Fibroblast of mammary gland (primary cell): ENCODE data around the gene AGL.
A peak's percentile ranks its signal among the peaks of the same experiment; 100 is the strongest.

ENCODE experiments used
- DNase-seq: peaks from one replicate; pipeline ENCODE4 v3.0.0-alpha.2; 2010; ENCODE audit warnings: low read depth
- H3K4me3 ChIP-seq: 2 replicates; pipeline ENCODE4 v1.5.1; 2011; ENCODE audit warnings: low read depth, mild to moderate bottlenecking, low read length, moderate library complexity; ENCODE audit not compliant: control insufficient read depth
- CTCF ChIP-seq: conservative IDR thresholded peaks from 2 replicates; pipeline ENCODE4 v1.5.1; 2011; ENCODE audit warnings: low read depth, low read length, inconsistent platforms; ENCODE audit not compliant: control insufficient read depth, insufficient read depth

AGL gene

GRCh38 chr1:99849744-99850458, at the start of gene AGL:
Gene AGL, plus strand, starts transcription at chr1:99850361. Its CDS starts 682 bp downstream, at chr1:99851043.
- H3K4me3 ChIP-seq, result peak within 1 kb of the TSS; percentile 90
- TF ChIP-seq CTCF, result no peak
- DNase-seq, result peak; percentile 64

- no peak for TF ChIP-seq CTCF
- no peak for DNase-seq
- no peak overlapping the region for H3K4me3 ChIP-seq
Measured at GRCh38 chr1:99801584-99801983, 48.6 kb upstream of the AGL start.

- DNase-seq, result no peak
- no peak overlapping the region for H3K4me3 ChIP-seq
- no peak for TF ChIP-seq CTCF
Measured at GRCh38 chr1:99806882-99807281, 43.3 kb upstream of the AGL start.

GRCh38 chr1:99808391-99809115, 41.6 kb upstream of the AGL start:
- peak; percentile 93 for DNase-seq
- no peak overlapping the region for H3K4me3 ChIP-seq
- TF ChIP-seq CTCF, result peak; percentile 48

GRCh38 chr1:99811075-99811474, 39.1 kb upstream of the AGL start:
- no peak for DNase-seq
- H3K4me3 ChIP-seq, result no peak overlapping the region
- TF ChIP-seq CTCF, result no peak

- no peak for DNase-seq
- H3K4me3 ChIP-seq, result no peak overlapping the region
- TF ChIP-seq CTCF, result no peak
Measured at GRCh38 chr1:99811747-99812146, 38.4 kb upstream of the AGL start.
